NCI-H345 (cell line): ENCODE data around the gene PRR23E.

ENCODE experiments used
- DNase-seq: peaks from one replicate; lab custom pipeline; 2025; lab: John Stamatoyannopoulos, UW

Gene PRR23E, protein sequence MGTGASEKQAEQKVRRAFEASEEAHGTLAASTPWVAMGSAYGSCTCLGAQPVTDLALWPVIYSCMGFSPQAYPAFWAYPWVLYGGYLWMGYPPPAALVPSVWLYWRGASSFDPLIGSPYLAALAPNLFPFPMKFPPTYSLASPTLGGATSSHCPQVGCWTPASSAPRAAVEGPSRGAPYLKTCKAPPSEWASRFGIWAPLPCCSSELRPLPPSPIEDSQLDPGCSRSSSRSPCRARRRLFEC

DNA sequence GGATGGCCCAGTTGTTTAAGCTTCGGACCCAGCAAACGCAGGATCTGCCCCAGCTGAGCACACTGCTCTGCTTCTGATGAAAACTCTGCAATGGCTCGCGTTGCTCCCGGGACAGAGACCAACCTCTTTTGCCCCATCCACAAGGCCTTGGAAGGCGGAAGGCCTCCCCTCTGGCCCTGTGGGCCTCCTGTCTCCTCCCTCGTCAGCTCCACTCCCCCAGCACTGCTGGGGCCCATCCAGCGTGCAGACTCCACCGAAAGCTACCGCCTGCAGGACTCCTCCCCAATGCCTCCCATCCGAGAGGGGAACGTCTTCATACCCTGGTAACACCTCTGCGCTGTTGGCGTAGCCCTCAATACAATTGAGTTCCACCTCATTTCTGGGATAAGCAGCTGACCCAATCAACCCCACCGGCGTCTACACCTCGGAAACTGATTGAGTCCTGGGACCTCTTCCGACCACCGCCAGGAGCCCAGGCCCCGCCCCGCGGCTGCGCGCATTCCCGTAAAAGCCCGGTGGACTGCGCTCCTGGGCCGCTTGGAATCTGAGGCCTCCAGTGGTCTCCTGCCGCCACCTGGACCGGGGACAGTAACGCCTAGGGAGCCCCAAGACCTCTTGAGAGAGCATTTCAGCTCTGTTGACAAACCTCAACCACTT lies at the start of gene PRR23E:
TSS of gene PRR23E (plus strand) at position 556 of the 657 bp plus-strand sequence. CDS start 3,555 bp downstream, outside the sequence.
- no peak for DNase-seq

DNA sequence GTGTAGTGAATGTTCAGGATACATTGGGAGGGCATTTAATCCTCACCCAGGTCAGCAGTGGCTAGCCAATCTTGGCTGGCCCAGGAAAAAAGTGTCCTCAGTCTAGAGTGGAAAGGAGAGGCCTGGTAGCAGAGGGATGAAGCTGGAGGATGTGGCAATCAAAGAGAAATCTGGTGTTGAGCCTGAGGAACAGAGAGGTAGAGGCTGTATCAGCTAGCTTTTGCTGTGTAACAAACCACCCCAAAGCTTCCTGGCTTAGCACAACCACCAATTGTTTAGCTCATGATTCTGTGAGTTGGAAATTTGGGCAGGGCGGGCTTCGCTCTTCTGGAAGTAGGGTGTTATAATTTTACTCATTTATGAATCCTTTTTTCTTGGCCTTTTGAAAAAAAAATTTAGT lies 49.8 kb upstream of the PRR23E start:
- no peak for DNase-seq

DNA sequence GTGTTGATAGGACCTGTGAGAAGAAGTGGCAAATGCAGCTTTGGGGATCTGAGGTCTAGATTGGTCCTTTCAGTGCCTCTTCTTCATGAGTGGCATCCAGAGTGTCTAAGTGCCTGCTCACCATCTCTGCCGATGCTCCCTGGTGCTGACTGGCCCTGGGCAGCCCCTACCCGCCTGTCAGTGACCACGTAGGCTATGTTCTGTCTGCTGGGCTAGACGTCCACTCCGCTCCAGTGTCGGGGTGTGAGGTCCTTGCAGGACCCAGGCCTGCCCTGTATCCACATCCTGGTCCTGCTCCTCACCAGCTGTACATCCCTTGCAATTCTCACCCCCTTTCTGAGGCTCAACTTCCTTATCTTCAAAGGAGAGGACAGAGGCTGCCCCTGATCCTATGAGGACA lies 48.3 kb upstream of the PRR23E start:
- DNase-seq: no peak

DNA sequence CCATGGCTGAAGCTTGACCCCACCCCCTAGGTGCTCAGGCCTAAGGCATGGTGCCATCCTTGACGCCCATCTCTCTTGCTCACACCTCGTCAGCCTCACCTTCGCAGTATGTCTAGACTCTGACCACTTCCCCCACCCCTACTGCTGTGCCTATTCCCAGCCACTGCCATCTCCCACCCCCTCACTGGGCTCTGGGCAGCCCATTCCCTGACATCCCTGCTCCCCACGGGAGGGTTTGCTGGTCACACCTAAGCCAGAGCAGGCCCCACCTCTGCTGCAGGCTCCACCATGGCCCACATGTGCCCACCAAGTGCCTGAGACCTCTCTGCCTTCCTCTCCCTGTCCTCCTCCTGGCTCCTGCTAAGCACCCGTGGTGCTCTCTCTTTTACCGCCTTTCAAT lies 47.7 kb upstream of the PRR23E start:
- no peak for DNase-seq

DNA sequence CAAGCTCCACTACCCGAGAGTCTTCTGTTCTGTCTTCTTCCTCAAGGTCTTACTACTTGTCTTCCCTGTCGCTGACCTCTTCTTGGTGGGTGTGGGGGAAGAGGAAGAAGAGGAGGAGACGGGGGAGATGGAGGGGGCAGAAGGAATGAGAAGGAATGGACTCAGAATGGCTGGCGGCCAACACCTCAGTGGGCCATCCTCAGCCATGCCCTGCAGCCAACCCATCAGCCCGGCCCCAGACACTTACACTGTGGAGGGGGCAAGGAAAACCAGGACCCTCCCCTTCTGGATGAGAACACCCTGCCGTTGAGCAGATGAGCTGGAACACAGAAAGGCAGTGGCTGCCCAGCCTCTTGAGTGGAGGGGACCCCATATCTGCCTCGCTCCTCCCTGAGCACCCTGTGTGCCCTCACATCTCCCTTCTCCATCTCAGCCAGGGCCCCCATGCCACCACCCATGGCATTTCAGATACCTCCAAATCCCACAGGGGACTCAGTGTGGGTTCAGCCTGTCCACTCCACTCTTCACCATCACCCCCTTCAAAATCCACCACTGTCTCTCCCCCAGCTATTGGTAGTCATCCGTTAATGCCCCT lies 45.5 kb upstream of the PRR23E start:
- no peak for DNase-seq

DNA sequence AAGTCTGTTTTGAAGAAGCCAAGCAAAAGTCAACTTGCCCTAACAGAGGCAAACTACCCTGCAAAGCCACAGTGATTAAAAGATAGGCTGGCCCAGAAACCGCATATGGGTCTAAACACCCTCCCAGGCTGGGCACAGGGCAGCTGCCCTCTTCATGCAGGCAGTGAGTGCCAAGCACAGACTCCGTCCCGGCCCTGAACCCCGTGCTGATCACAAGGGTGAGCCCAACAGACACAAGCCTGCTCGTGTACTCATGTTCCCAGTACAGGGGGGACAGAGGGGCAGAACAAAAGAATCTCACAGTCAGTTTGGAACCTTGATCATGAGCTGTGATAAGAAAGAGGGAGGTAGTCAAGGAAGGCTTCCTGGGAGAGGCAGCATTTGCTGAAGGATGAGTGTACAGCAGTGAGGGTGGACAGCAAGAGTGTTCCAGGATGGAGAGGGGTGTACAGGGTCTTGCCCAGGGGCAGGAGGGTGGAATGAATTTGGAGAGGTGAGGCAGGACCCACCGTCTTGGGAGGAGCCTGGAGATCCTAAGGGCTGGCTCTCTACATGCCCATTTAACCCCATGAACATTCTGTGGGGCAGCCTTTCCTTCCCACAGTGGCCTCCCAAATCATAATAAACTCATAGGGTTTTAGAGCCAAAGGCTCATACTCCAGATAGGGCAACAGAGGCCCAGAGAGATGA lies 43.2 kb upstream of the PRR23E start:
- no peak for DNase-seq

DNA sequence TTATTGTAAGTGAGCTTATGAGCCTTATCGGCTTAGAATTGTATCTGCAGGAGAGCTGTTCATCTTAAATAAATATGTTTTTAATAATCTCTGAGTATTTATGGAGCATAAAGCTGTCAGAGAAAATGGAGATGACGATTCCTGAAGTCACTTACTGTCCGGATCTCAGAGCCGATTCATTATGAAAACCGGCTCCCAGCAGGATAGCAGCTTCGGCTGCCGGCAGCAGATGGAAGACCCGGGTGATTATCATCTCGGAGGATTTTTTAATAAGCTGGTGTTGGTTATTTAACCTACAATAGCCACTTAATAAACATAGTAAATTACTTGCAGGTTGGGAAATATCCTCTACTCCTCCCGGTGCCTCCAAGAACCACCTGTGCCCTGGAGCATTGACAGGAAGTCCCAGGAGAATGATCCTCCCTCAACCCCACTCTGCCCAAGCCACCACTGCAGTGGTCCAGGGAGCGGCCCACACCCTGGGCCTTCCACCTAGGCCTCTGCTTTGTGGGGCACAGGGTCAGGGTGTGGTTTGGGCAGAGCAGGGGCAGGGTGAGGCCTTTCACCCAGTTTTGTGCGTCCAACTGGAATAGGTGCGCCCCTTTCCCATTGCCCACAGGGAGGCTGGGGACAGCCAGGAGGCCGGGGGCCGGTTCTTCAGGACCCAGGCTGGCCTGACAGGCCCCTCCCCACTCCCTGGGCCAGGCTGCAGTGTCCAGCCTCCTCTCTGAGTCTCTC lies 42.2 kb upstream of the PRR23E start:
- DNase-seq: no peak

DNA sequence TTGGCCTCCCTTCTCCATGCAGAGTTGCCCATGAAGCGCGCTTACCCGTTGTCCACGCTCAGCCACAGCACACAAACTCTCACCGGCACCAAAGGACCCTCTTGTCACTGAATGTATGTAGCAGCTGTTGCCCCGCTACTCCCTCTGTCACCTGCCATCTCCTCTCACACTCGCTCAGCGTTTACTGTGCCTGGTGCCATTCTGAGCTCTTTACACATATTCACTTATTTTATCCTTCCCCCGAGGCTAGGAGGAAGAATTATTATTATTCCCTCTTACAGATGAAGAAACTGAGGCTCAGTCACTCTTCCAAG lies 41.7 kb upstream of the PRR23E start:
- DNase-seq: peak; percentile 13

DNA sequence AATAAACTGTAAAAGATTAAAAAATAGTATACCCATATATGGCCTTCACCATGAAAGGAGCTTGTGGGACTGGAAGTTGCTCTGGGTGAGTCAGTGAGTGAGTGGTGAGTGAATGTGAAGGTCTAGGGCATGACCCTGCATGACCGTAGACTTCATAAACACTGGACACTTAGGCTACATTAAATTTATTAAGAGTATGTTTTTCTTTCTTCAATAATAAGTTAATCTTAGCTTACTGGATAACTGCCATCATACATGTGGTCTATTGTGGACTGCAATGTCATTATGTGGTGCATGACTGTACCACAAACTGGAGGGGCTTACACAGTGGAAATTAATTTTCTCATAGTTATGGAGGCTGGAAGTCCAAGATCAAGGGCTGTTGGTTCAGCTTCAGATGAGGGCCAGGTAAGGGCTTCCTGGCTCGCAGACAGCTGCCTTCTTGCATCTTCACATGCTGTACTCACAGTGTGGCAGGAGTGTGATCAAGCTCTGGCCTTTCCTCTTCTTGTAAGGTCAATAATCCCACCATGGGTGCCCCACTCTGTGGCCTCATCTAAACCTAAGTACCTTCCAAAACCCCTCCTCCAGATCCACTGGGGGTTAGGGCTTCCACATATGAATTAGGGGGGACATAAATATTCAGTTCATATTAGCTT lies 40.8 kb upstream of the PRR23E start:
- no peak for DNase-seq

DNA sequence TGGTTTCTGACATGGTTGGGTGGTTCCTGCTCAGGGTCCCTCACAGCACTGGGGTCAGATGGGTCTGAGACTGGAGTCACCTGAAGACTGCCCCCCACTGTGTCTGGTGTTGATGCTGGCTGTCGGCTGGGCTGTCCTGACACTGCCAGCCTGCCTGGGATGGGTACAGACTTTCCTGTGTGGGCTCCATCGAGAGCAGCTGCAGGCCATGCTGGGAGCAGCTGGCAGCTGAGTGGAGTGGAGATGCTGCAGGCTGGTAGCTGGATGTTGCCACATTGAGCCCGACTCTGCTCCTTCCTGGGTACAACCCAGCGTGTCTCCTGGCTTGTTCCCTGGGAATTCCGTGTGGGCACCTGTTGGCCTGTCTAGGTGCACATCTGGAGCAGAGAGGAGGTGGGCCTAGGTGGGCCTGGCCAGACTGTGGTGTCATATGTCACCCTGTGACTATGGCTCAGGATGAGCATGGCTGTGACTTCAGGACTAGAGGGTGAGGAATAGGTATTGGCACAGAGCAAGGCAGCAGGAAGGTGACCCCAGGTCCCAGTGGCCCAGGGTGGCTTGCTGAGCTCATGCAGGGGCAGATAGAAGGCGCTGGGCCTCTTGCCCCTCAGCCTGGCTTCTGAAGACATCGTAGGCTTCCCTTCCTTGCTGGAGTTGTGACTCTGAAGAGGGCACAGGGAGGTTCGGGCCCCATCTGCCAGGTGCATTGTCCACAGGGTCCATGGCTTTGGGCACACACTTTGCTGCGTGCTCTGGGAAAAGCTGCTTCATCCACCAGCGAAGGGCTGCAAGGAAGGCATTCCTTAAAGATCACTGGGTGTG lies 40.0 kb upstream of the PRR23E start:
- peak; percentile 35 for DNase-seq

DNA sequence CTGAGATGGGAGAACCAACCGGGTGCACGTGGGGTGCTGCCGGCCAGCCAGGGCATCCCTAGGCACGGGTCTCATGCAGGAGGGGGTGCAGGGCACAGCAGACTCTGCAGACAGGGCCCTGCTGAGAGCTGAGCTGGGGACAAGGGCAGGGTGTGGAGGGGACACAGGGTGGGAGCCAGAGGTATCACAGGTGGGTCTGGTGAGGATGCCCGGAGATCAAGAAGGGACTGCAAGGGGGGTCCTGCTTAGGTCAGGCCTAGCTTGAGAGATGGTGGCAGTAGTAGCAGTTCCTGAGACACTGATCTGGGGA lies 39.5 kb upstream of the PRR23E start:
- DNase-seq: no peak

DNA sequence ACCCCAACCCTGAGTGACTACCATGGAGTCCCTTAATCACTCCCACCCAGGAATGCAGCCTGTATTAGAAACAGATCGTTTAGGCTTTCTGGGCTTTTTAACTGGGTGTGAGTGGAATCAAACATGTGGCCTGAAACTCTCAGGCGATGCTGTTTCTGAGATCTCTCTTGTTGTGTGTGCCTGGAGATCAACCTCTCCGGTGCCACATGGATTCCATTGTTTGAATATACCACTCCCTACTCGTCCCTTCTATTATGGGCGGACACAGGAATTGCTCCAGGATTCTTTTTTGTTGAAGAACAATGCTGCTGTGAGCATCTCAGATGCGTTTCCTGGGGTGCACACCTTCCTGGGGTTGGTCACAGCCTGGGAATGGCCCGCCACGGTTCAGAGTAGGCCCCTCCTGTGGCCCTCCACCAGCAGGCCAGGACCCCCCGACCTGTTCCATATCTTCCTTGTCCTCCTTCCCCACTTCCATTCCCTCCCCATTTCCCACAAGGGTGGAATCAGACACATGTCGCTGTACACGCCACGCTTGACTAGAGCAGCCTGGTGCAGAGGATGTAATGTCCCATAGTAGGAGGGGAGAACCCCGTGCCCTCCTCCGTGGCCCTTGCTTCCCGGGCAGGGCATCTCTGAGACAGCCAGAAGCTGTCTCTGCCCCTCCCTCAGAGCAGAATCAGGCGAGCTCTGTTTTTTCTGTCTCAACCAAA lies 36.4 kb upstream of the PRR23E start:
- DNase-seq: peak; percentile 50

DNA sequence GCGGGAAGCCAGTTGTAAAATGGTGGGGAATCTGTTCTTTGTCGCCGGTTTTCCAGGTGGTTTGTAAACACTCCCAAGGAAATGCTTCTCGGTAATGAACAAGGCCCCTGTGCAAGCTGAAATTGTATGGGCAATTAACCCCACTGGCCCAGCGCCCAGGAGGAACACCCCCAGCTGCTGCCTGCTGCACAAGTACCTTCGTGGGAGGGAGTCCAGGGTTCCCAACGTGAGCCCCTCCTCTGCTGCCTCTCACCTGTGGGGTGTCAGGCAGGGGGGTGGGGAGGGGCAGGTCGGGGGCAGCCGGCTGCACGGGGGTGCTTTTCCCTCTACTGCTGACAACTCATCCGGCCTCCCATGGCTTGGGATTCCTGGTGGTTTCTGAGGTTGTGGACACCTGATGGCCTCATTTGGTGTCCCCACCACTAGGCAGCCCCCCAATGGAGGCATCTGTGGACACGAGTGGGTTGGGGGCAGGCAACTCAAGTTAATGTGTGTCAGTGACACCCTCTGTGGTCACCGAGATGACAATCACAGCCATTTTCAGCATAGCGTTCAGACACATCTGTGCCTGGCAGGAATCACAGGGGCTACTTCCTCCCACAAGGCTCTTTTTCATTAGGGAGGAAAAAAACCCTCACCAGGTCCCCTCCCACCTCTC lies 35.6 kb upstream of the PRR23E start:
- DNase-seq: peak; percentile 89

DNA sequence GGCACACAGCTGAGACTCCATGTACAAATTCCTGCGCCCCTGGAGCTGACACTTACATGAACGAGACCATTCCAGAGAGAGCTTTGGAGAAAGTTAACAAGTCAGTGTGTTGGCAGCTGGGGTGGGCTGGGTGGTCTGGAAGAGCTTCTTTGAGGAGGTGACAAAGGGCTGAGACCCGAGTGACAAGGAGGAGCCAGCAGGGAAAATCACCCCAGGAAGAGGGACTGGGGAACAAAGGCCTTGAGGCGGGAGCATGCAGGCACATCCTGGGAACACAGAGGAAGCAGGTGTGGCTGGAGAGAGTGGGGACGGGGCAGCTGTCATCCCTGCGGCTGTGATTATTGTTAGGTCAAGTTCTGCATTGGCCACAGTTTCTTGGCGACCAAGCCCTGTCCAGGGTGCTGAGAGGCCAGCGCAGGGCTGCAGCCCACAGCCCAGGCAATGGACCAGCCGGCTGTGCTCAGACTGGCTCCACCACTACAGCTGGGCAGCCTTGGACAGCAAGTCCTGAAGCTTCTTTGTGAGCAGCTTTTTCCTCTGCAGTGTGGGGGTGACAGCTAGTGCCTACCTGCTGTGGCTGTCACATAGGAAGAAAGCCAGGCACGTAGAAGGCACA lies 34.2 kb upstream of the PRR23E start:
- peak; percentile 40 for DNase-seq

DNA sequence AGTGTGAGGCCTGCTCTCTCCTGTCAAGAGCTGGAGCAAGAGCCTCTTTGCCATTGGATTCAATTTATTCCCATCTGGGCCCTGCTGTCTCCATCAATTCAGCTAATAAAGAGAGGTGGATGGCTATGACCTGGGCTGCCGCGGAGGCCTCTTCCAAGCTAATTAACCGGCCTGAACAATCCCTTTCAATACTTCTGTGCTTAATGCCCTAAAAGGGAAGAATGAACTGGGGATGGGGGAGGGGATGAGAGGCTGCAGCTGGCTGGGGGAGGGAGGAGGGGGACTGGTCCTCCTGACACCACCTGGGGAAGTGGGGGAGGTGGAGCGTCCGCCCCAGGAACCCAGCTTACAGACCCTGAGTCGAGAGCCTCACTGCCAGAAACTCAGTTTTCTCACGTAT lies 33.4 kb upstream of the PRR23E start:
- DNase-seq: peak; percentile 83

DNA sequence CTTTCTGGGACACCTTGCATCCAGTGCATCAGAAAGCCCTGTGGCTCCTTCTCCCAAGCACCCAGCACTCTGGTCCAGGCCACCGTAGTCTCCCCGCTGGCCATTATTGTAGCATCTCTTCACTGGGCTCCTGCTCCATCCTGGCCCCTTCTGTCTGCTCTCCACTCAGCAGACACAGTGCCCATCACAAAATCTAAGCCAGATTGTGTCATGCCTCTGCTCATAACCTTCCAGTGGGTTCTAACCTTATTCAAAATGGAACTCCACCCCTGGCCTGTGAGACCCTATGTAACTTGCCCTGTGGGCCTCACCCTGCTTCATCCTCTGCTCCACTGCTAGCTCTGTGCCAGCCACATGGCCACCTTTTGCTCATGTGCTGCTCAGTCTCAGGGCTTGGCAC lies 31.7 kb upstream of the PRR23E start:
- DNase-seq: no peak

DNA sequence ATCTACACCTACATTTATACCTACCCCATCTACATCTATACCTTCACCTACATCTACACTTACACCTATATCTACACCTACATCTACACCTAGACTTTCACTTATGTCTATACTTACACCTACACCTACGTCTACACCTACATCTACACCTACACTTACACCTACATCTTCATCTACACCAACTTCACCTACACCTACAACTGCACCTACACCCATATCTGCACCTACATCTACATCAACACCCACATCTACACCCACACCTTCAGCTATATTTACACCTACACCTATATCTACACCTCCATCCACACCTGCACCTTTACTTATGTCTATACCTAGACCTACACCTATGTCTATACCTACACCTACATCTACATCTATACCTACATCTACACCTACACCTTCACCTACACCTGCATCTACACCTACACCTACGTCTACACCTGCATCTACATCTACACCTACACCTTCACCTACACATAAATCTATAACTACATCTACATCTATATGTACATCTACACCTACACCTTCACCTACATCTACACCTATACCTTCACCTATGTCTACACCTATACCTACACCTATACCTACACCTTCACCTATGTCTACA lies 30.9 kb upstream of the PRR23E start:
- DNase-seq: no peak

DNA sequence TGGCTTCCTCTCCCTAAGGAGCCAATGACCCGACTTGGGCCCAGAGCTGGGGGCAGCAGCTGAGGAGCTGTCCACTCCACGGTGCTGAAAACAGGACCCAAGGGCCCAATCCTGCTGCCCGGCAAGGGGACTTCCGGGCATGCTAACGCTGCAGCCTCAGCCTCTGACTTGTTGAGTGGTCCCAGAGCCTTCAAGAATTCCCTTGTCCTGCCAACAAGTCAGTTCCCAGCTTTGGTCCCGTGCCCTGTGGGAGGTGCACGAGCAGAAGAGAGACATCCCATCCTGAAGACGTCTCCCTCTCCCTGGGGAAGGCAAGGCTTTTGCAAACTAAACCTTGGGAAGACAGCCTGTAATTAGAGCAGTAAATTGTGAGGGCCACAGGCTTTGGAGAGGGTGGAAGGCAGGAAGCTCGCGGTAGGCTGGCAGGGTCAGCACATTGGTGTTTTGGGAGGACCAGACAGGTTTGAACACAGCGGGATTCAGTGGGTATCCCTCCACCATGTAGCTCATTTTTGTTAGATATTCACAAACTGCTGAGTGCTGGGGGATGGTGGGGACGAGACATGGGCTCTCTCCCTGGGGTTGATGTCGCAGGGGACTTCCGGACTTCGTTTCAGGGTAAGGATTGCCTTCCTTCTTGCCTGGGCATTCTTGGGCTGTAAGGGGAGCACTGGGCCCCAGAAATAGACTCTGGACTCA lies 29.8 kb upstream of the PRR23E start:
- DNase-seq: no peak

DNA sequence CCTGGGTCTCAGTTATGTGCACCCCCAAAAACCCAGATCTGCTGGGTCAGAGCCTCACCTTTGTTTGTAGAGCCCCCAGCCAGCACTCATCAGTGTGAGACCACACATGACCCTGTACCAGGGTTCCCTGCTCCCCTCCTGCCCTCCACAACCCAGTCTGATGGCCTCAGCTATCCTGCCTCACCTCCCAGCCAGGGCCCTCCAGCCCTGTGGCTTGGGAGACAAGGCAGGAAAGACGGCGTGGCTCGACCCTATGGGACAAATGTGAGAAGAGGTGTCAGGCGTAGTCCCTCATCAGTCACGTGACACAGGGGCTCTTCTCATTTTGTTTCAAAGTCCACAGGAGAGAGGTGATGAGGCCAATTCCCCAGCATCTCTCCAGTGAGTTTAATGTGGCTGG lies 28.3 kb upstream of the PRR23E start:
- no peak for DNase-seq
